ENCODE data around the gene EPB41. TPM values are rescaled to one million over a fixed set of nuclear protein-coding genes. Genes with fewer than 3 reads are reported as not detected.

EPB41 gene
- total and polyA plus RNA-seq, 9 of the 15 experiments (the other 6 are each of a cell fraction or from before 2014, with no cell fraction given), result 3.7 to 213 (median 141) TPM

DNA sequence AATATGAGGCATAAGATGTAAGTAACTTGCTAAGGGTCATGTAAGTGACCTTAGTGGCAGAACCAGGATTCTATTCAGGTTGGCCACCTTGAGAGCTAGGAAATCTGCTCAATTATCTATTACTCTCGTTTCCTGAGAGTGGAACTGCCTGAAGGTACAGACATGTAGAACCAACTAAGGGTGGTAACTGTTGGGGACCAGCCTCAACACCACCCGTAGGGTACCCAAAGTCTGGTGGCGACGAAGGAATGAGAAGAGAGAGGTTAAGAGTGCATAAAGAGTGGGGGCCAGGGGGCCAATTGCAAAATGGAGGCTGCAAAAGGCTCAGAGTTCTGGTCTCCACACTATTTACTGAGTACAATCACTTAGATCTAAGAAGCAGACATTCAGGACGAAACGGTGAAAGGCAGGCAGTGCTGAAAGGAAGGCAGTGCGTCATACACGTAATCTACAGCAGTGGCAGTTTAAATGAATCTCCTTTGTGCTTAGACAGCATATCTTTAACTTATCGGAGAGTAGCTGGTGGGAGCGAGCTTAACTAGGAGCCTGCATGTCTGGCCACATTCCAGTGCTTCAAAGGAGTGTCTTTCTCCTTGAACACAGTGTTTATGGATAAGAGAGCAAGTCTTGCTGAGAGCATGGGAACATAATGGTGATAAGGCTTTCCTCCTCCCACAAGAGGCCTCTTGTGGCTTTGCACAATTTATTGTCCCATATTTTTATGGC is 242.3 kb downstream of the EPB41 start (continued):
- TF ChIP-seq, protein P1, sequence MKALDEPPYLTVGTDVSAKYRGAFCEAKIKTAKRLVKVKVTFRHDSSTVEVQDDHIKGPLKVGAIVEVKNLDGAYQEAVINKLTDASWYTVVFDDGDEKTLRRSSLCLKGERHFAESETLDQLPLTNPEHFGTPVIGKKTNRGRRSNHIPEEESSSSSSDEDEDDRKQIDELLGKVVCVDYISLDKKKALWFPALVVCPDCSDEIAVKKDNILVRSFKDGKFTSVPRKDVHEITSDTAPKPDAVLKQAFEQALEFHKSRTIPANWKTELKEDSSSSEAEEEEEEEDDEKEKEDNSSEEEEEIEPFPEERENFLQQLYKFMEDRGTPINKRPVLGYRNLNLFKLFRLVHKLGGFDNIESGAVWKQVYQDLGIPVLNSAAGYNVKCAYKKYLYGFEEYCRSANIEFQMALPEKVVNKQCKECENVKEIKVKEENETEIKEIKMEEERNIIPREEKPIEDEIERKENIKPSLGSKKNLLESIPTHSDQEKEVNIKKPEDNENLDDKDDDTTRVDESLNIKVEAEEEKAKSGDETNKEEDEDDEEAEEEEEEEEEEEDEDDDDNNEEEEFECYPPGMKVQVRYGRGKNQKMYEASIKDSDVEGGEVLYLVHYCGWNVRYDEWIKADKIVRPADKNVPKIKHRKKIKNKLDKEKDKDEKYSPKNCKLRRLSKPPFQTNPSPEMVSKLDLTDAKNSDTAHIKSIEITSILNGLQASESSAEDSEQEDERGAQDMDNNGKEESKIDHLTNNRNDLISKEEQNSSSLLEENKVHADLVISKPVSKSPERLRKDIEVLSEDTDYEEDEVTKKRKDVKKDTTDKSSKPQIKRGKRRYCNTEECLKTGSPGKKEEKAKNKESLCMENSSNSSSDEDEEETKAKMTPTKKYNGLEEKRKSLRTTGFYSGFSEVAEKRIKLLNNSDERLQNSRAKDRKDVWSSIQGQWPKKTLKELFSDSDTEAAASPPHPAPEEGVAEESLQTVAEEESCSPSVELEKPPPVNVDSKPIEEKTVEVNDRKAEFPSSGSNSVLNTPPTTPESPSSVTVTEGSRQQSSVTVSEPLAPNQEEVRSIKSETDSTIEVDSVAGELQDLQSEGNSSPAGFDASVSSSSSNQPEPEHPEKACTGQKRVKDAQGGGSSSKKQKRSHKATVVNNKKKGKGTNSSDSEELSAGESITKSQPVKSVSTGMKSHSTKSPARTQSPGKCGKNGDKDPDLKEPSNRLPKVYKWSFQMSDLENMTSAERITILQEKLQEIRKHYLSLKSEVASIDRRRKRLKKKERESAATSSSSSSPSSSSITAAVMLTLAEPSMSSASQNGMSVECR (CRISPR knock-in tag; IDR thresholded peaks at IDR 0.05), result 0 out of 2 replicates have a peak, but pooled peaks have one; percentile 29
- peak; percentile 56 for TF ChIP-seq ATF4 (CRISPR knock-in tag; IDR thresholded peaks at IDR 0.05)
- 0 out of 2 replicates have a peak, but pooled peaks have one; percentile 69 for TF ChIP-seq NR4A1 (CRISPR knock-in tag; IDR thresholded peaks at IDR 0.05)
- peak; percentile 70; the same call in 1 of the 2 replicates for TF ChIP-seq NR4A1 (tag; IDR thresholded peaks at IDR 0.05)
- TF ChIP-seq FOXP1 (CRISPR knock-in tag; IDR thresholded peaks at IDR 0.05), result peak; percentile 58; the same call in 1 of the 2 replicates
- TF ChIP-seq, protein P2, sequence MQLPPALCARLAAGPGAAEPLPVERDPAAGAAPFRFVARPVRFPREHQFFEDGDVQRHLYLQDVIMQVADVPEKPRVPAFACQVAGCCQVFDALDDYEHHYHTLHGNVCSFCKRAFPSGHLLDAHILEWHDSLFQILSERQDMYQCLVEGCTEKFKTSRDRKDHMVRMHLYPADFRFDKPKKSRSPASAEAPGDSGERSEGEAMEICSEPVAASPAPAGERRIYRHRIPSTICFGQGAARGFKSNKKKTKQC (CRISPR knock-in tag; IDR thresholded peaks at IDR 0.05), result no peak
- TF ChIP-seq ZNF707 (CRISPR knock-in tag; conservative IDR thresholded peaks at IDR 0.05), result no peak
- TF ChIP-seq, protein P3, sequence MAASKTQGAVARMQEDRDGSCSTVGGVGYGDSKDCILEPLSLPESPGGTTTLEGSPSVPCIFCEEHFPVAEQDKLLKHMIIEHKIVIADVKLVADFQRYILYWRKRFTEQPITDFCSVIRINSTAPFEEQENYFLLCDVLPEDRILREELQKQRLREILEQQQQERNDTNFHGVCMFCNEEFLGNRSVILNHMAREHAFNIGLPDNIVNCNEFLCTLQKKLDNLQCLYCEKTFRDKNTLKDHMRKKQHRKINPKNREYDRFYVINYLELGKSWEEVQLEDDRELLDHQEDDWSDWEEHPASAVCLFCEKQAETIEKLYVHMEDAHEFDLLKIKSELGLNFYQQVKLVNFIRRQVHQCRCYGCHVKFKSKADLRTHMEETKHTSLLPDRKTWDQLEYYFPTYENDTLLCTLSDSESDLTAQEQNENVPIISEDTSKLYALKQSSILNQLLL (CRISPR knock-in tag; IDR thresholded peaks at IDR 0.05; ENCODE audit: borderline replicate concordance), result no peak
- TF ChIP-seq MIER1 (IDR thresholded peaks at IDR 0.05; ENCODE audit: low read depth), result peak; percentile 67; the same call in 1 of the 2 replicates
- TF ChIP-seq, protein P4, sequence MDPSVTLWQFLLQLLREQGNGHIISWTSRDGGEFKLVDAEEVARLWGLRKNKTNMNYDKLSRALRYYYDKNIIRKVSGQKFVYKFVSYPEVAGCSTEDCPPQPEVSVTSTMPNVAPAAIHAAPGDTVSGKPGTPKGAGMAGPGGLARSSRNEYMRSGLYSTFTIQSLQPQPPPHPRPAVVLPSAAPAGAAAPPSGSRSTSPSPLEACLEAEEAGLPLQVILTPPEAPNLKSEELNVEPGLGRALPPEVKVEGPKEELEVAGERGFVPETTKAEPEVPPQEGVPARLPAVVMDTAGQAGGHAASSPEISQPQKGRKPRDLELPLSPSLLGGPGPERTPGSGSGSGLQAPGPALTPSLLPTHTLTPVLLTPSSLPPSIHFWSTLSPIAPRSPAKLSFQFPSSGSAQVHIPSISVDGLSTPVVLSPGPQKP (CRISPR knock-in tag; IDR thresholded peaks at IDR 0.05), result no peak
- TF ChIP-seq PHF21A (IDR thresholded peaks at IDR 0.05; ENCODE audit: borderline replicate concordance, low read depth), result no peak; the same call in 1 of the 2 replicates
- TF ChIP-seq ZKSCAN3 (CRISPR knock-in tag; IDR thresholded peaks at IDR 0.05), result no peak
- peak; percentile 75; the same call in 1 of the 2 replicates for TF ChIP-seq MEF2D (tag; conservative IDR thresholded peaks at IDR 0.05; ENCODE audit: low read depth)
- peak; percentile 81 for TF ChIP-seq ZBTB17 (CRISPR knock-in tag; IDR thresholded peaks at IDR 0.05)
- TF ChIP-seq, protein P5, sequence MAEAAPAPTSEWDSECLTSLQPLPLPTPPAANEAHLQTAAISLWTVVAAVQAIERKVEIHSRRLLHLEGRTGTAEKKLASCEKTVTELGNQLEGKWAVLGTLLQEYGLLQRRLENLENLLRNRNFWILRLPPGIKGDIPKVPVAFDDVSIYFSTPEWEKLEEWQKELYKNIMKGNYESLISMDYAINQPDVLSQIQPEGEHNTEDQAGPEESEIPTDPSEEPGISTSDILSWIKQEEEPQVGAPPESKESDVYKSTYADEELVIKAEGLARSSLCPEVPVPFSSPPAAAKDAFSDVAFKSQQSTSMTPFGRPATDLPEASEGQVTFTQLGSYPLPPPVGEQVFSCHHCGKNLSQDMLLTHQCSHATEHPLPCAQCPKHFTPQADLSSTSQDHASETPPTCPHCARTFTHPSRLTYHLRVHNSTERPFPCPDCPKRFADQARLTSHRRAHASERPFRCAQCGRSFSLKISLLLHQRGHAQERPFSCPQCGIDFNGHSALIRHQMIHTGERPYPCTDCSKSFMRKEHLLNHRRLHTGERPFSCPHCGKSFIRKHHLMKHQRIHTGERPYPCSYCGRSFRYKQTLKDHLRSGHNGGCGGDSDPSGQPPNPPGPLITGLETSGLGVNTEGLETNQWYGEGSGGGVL (CRISPR knock-in tag; IDR thresholded peaks at IDR 0.05), result no peak
- peak; percentile 83 for TF ChIP-seq SP1 (CRISPR knock-in tag; IDR thresholded peaks at IDR 0.05)
- no peak for TF ChIP-seq SLC30A9 (CRISPR knock-in tag; IDR thresholded peaks at IDR 0.05)
